HEK293 (cell line): ENCODE data around the gene CDC42EP3.

ENCODE experiments used
- CTCF ChIA-PET: fragments of 350-600 bp; formaldehyde crosslinking; extraction: SDS; loops from one replicate; lab custom pipeline; 2021; ENCODE audit warnings: antibody characterized with exemption; lab: Yijun Ruan, JAX
- POLR2A ChIA-PET: fragments of 300-600 bp; formaldehyde crosslinking; extraction: SDS; loops from one replicate; lab custom pipeline; 2020; ENCODE audit warnings: antibody characterized with exemption, inconsistent platforms; lab: Yijun Ruan, JAX
- H3K27ac ChIP-seq: fragments of 200-500 bp; sonication (Bioruptor generic); 2 replicates; pipeline ENCODE4 v1.5.1; 2014; ENCODE audit warnings: low read depth, low read length, control low read depth, inconsistent platforms; ENCODE audit errors: extremely low read depth
- H3K36me3 ChIP-seq, 2 experiments: fragments of 200-500 bp in 1 of 2; sonication (Bioruptor generic) in 1 of 2; 1 replicate in 1 of 2; 2 replicates in 1 of 2; pipeline ENCODE4 v1.5.1; 2014 to 2017; ENCODE audit warnings: inconsistent platforms in 2 of 2, low read length in 2 of 2; ENCODE audit not compliant: control insufficient read depth in 2 of 2, insufficient read depth in 1 of 2
- H3K4me1 ChIP-seq: fragments of 200-500 bp; sonication (Bioruptor generic); 2 replicates; pipeline ENCODE4 v1.5.1; 2014; ENCODE audit warnings: mild to moderate bottlenecking, low read length, inconsistent platforms; ENCODE audit not compliant: control insufficient read depth, insufficient read depth
- H3K4me3 ChIP-seq: 2 replicates; pipeline ENCODE4 v1.5.1; 2011; ENCODE audit warnings: low read depth, mild to moderate bottlenecking, control low read depth, low read length, moderate library complexity
- H3K9me3 ChIP-seq: fragments of 200-500 bp; sonication (Bioruptor generic); 2 replicates; pipeline ENCODE4 v1.5.1; 2014; ENCODE audit warnings: low read depth, low read length, inconsistent platforms; ENCODE audit not compliant: control insufficient read depth, insufficient read depth
- BCL11A ChIP-seq: fragments of 450-650 bp; formaldehyde crosslinking; IDR thresholded peaks from 2 replicates; pipeline ENCODE4 v1.5.1; 2016; ENCODE audit warnings: low read depth, missing biosample characterization, missing genetic modification characterization
- KLF17 ChIP-seq: fragments of 450-650 bp; formaldehyde crosslinking; IDR thresholded peaks from 2 replicates; pipeline ENCODE4 v1.5.1; 2016; ENCODE audit warnings: missing biosample characterization, missing genetic modification characterization
- OSR2 ChIP-seq: fragments of 450-650 bp; formaldehyde crosslinking; IDR thresholded peaks from 2 replicates; pipeline ENCODE4 v1.5.1; 2016; ENCODE audit warnings: missing biosample characterization, missing genetic modification characterization
- OVOL3 ChIP-seq: fragments of 450-650 bp; formaldehyde crosslinking; IDR thresholded peaks from 2 replicates; pipeline ENCODE4 v1.5.1; 2016; ENCODE audit warnings: missing biosample characterization, missing genetic modification characterization
- SETDB1 ChIP-seq: IDR thresholded peaks from one replicate; pipeline ENCODE4 v1.6.1; 2017; ENCODE audit warnings: mild to moderate bottlenecking, low read length, moderate library complexity, mixed read lengths; ENCODE audit not compliant: insufficient read length
- SP3 ChIP-seq: fragments of 450-650 bp; formaldehyde crosslinking; IDR thresholded peaks from 2 replicates; pipeline ENCODE4 v1.5.1; 2016; ENCODE audit warnings: missing biosample characterization, missing genetic modification characterization
- ZBTB1 ChIP-seq: fragments of 450-650 bp; formaldehyde crosslinking; IDR thresholded peaks from 2 replicates; pipeline ENCODE4 v1.5.1; 2016; ENCODE audit warnings: missing biosample characterization, missing genetic modification characterization
- ZNF112 ChIP-seq: fragments of 450-650 bp; formaldehyde crosslinking; IDR thresholded peaks from 2 replicates; pipeline ENCODE4 v1.5.0; 2017; ENCODE audit warnings: missing biosample characterization, missing genetic modification characterization
- ZNF184 ChIP-seq: fragments of 450-650 bp; IDR thresholded peaks from 2 replicates; pipeline ENCODE4 v1.5.1; 2018; ENCODE audit warnings: missing biosample characterization, mild to moderate bottlenecking, missing genetic modification characterization
- ZNF2 ChIP-seq: fragments of 450-650 bp; formaldehyde crosslinking; IDR thresholded peaks from 2 replicates; pipeline ENCODE4 v1.5.1; 2016; ENCODE audit warnings: missing biosample characterization, missing genetic modification characterization
- ZNF202 ChIP-seq: fragments of 450-650 bp; formaldehyde crosslinking; IDR thresholded peaks from 2 replicates; pipeline ENCODE4 v1.5.1; 2016; ENCODE audit warnings: missing biosample characterization, missing genetic modification characterization, borderline replicate concordance
- ZNF324 ChIP-seq: fragments of 450-650 bp; formaldehyde crosslinking; IDR thresholded peaks from 2 replicates; pipeline ENCODE4 v1.5.1; 2016; ENCODE audit warnings: missing biosample characterization, missing genetic modification characterization
- ZNF394 ChIP-seq: fragments of 450-650 bp; formaldehyde crosslinking; IDR thresholded peaks from 2 replicates; pipeline ENCODE4 v1.5.1; 2016; ENCODE audit warnings: missing biosample characterization, missing genetic modification characterization, mild to moderate bottlenecking, moderate library complexity, borderline replicate concordance
- ZNF426 ChIP-seq: fragments of 450-650 bp; formaldehyde crosslinking; IDR thresholded peaks from 2 replicates; pipeline ENCODE4 v1.5.1; 2017; ENCODE audit warnings: missing biosample characterization, missing genetic modification characterization, mild to moderate bottlenecking, inconsistent platforms, moderate library complexity
- ZNF596 ChIP-seq: fragments of 450-650 bp; IDR thresholded peaks from 2 replicates; pipeline ENCODE4 v1.5.0; 2018; ENCODE audit warnings: missing biosample characterization, mild to moderate bottlenecking, missing genetic modification characterization, moderate library complexity
- ZNF629 ChIP-seq: fragments of 450-650 bp; formaldehyde crosslinking; IDR thresholded peaks from 2 replicates; pipeline ENCODE4 v1.5.1; 2017; ENCODE audit warnings: missing biosample characterization, missing genetic modification characterization
- ZNF658 ChIP-seq: fragments of 450-650 bp; formaldehyde crosslinking; IDR thresholded peaks from 2 replicates; pipeline ENCODE4; 2016; ENCODE audit warnings: missing biosample characterization, missing genetic modification characterization
- ZNF704 ChIP-seq: fragments of 450-650 bp; formaldehyde crosslinking; IDR thresholded peaks from 2 replicates; pipeline ENCODE4 v1.5.1; 2016; ENCODE audit warnings: missing biosample characterization, missing genetic modification characterization
- ZNF707 ChIP-seq: fragments of 450-650 bp; formaldehyde crosslinking; IDR thresholded peaks from 2 replicates; pipeline ENCODE4 v1.5.1; 2016; ENCODE audit warnings: missing biosample characterization, missing genetic modification characterization
- ZNF747 ChIP-seq: fragments of 450-650 bp; formaldehyde crosslinking; IDR thresholded peaks from 2 replicates; pipeline ENCODE4 v1.5.1; 2016; ENCODE audit warnings: missing biosample characterization, missing genetic modification characterization
- ZNF791 ChIP-seq: fragments of 450-650 bp; formaldehyde crosslinking; IDR thresholded peaks from 2 replicates; pipeline ENCODE4 v1.5.1; 2016; ENCODE audit warnings: missing biosample characterization, missing genetic modification characterization
- ZSCAN23 ChIP-seq: fragments of 450-650 bp; formaldehyde crosslinking; IDR thresholded peaks from 2 replicates; pipeline ENCODE4 v1.5.1; 2016; ENCODE audit warnings: missing biosample characterization, missing genetic modification characterization
- TF ChIP-seq, protein P1 (sequence below): fragments of 450-650 bp; formaldehyde crosslinking; IDR thresholded peaks from 2 replicates; pipeline ENCODE4 v1.5.1; 2017; ENCODE audit warnings: missing biosample characterization, missing genetic modification characterization
- TF ChIP-seq, protein P2 (sequence below): IDR thresholded peaks from 2 replicates; pipeline ENCODE4 v1.6.1; 2011; ENCODE audit warnings: mild to moderate bottlenecking, low read depth, low read length, borderline replicate concordance

CDC42EP3 gene

GRCh38 chr2:37610638-37611289, 60.7 kb downstream of the CDC42EP3 start:
- H3K9me3 ChIP-seq = no peaks in the 10 kb centered on the region
- ChIA-PET CTCF (interaction anchor here (0.5 to 0.6 kb wide), 2 partner anchors 199 to 372 kb away, joined by 3 read pairs; no protein-coding TSS in a partner anchor), POLR2A (no interaction called here)
- H3K27ac ChIP-seq = no peak overlapping the region
- TF ChIP-seq SETDB1 (no peak), ZBTB1 (tag by site-specific recombination) (no peak), ZNF184 (tag by site-specific recombination) (no peak), ZNF704 (tag by site-specific recombination) (no peak), ZNF324 (no peak), OVOL3 (no peak), ZNF394 (tag by site-specific recombination) (no peak), ZNF596 (tag by site-specific recombination) (no peak), ZNF426 (tag by site-specific recombination) (no peak), ZNF658 (tag by site-specific recombination) (no peak), KLF17 (no peak), ZNF112 (no peak), ZNF707 (tag by site-specific recombination) (no peak)
- TF ChIP-seq, protein P1, sequence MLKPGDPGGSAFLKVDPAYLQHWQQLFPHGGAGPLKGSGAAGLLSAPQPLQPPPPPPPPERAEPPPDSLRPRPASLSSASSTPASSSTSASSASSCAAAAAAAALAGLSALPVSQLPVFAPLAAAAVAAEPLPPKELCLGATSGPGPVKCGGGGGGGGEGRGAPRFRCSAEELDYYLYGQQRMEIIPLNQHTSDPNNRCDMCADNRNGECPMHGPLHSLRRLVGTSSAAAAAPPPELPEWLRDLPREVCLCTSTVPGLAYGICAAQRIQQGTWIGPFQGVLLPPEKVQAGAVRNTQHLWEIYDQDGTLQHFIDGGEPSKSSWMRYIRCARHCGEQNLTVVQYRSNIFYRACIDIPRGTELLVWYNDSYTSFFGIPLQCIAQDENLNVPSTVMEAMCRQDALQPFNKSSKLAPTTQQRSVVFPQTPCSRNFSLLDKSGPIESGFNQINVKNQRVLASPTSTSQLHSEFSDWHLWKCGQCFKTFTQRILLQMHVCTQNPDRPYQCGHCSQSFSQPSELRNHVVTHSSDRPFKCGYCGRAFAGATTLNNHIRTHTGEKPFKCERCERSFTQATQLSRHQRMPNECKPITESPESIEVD (tag by site-specific recombination) = no peak
- TF ChIP-seq, all 188 proteins: peak for 0
- Histone ChIP-seq H3K4me3 (no peak overlapping the region), H3K4me1 (no peaks in the 10 kb centered on the region), H3K36me3 (no peaks in the 10 kb centered on the region)

DNA sequence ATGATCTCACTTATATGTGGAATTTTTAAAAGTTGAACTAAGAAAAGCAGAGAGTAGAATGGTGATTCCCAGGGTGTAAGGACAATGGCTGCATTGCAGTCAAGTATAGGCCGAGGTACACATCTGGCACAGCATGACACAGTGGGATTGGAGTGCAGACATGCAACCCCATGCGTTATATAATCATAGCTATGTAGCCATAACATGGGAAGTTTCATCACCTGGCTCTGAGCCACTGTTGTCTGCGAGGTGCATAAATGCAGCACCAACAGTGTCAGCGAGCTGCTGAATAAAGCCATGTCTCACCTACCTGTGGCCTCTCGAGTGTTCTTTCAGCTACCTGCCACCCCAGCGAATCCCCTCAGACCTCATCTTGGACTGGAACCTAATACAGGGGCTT, 61.7 kb downstream of the CDC42EP3 start:
- Histone ChIP-seq H3K4me1 (no peaks in the 10 kb centered on the region), H3K4me3 (no peak overlapping the region), H3K36me3 (no peaks in the 10 kb centered on the region), H3K27ac (no peak overlapping the region), H3K9me3 (no peaks in the 10 kb centered on the region)
- TF ChIP-seq ZNF2 (no peak), BCL11A (tag by site-specific recombination) (no peak), SP3 (tag by site-specific recombination) (no peak), ZNF202 (tag by site-specific recombination) (no peak), ZNF629 (tag by site-specific recombination) (no peak), ZNF747 (tag by site-specific recombination) (no peak), OSR2 (tag by site-specific recombination) (no peak), ZSCAN23 (tag by site-specific recombination) (no peak), ZNF791 (tag by site-specific recombination) (no peak)
- TF ChIP-seq, protein P2, sequence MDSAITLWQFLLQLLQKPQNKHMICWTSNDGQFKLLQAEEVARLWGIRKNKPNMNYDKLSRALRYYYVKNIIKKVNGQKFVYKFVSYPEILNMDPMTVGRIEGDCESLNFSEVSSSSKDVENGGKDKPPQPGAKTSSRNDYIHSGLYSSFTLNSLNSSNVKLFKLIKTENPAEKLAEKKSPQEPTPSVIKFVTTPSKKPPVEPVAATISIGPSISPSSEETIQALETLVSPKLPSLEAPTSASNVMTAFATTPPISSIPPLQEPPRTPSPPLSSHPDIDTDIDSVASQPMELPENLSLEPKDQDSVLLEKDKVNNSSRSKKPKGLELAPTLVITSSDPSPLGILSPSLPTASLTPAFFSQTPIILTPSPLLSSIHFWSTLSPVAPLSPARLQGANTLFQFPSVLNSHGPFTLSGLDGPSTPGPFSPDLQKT = no peak
- CTCF ChIA-PET = interaction anchor here (0.6 kb wide), 1 partner anchor 220 kb away, joined by 4 read pairs; no protein-coding TSS in a partner anchor
- POLR2A ChIA-PET = no interaction called here
